SK-N-MC (cell line): Measurements from ENCODE around the gene METTL2A.
"Not testable (repeated sequence)": the region's sequence is repeated elsewhere in the genome, so short reads cannot be mapped to it uniquely, and the experiment has no call there.

Source experiments
- EZH2 ChIP-seq: fragments of 200-600 bp; sonication (generic); IDR thresholded peaks from one replicate; pipeline ENCODE4 v1.6.1; 2017; ENCODE audit warnings: antibody characterized with exemption
- POLR2AphosphoS5 ChIP-seq: IDR thresholded peaks from 2 replicates; pipeline ENCODE4 v1.6.1; 2012; ENCODE audit warnings: mild to moderate bottlenecking, low read depth, low read length, borderline replicate concordance

DNA sequence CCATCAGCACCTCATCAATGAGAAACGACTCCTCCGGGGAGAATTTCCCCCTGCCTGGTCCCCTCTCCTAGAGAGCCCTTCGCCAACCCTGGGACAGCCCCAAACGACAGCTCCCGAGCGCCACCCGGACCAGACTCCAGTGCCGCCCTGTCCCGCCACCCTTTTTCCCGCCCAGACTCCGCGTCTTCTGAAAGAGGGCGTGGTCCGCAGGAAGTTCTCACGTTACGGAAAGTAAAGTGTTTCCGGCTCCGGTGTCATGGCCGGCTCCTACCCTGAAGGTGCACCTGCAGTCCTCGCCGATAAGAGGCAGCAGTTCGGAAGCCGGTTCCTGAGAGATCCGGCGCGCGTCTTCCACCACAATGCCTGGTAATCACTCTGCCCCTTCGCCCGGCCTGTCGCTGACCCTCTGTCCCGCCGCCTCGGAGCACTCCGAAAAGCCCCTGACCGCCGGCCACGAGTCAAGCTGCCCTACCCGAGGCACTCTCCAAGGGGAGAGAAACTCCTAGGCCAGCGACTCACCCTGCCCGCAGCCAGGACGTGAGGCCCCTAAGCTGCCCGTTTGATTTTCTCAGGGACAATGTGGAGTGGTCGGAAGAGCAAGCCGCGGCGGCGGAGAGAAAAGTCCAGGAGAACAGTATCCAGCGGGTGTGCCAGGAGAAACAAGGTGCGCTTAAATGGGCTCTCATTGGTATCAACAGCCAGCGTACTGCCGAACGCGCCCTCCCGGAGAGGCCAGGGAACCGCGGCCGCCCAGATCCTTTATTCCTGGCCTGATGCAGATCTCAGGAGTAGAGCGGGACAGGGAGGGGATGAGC, at the start of gene METTL2A:
- TF ChIP-seq POLR2AphosphoS5: peak; percentile 87
- not testable (repeated sequence) for TF ChIP-seq EZH2
